ENCODE data around the gene CDKN3.

DNA sequence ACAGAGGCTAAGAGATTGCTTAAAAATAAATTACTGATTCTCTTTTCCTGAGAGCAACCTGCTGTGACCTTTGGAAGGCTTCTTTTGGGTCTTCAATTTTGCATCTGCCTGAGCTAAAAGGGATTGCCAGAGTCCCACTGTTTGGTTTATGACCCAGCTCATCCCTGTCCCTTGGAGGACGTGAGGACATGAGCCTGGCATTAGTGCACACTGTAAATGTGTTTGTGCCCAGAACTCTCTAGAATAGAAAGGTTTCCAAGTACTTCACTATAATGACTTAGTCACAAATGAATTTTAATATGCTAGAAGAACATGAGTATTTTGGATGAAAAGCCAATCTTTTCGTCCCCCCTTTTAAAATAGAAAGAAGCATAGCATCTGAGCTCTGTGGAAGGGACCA lies 47.1 kb upstream of the CDKN3 start:
- TF ChIP-seq, protein P1, sequence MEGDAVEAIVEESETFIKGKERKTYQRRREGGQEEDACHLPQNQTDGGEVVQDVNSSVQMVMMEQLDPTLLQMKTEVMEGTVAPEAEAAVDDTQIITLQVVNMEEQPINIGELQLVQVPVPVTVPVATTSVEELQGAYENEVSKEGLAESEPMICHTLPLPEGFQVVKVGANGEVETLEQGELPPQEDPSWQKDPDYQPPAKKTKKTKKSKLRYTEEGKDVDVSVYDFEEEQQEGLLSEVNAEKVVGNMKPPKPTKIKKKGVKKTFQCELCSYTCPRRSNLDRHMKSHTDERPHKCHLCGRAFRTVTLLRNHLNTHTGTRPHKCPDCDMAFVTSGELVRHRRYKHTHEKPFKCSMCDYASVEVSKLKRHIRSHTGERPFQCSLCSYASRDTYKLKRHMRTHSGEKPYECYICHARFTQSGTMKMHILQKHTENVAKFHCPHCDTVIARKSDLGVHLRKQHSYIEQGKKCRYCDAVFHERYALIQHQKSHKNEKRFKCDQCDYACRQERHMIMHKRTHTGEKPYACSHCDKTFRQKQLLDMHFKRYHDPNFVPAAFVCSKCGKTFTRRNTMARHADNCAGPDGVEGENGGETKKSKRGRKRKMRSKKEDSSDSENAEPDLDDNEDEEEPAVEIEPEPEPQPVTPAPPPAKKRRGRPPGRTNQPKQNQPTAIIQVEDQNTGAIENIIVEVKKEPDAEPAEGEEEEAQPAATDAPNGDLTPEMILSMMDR (IDR thresholded peaks at IDR 0.05; ENCODE audit: low read depth, low read length, poor library complexity, severe bottlenecking) = no peak
- no peak for TF ChIP-seq EZH2phosphoT487 (IDR thresholded peaks at IDR 0.05; ENCODE audit: borderline replicate concordance, low read length)

Data from DOHH2 (cell line).